Common myeloid progenitor, CD34-positive (primary cell): ENCODE results near the gene MSI2.

ENCODE experiments used
- CTCF ChIA-PET: fragments of 350-600 bp; sonication (Branson Sonifier 250); formaldehyde crosslinking; loops from one replicate; lab custom pipeline; 2021; ENCODE audit warnings: antibody characterized with exemption; lab: Charles Lee
- POLR2A ChIA-PET: fragments of 350-600 bp; sonication (Branson Sonifier 250); formaldehyde crosslinking; loops from one replicate; lab custom pipeline; 2021; ENCODE audit warnings: antibody characterized with exemption; lab: Charles Lee
- DNase-seq, 3 donors: peaks; one replicate each; pipeline versions ENCODE4 v3.0.0 to v3.0.0-alpha.2; 2013
- H3K27ac ChIP-seq, 2 experiments: 1 replicate in 1 of 2; 2 replicates in 1 of 2; pipeline ENCODE4 v1.7.0; 2013; ENCODE audit warnings: inconsistent platforms in 2 of 2, low read length in 2 of 2, mild to moderate bottlenecking in 2 of 2, low read depth in 1 of 2, moderate library complexity in 1 of 2; ENCODE audit not compliant: severe bottlenecking in 2 of 2, insufficient read depth in 1 of 2, poor library complexity in 1 of 2
- H3K27me3 ChIP-seq, 5 experiments: replicated peaks in 2 of 5; 1 replicate in 3 of 5; 2 replicates in 2 of 5; pipeline versions ENCODE4 v1.6.1 to v1.7.0; 2013; ENCODE audit warnings: low read length in 4 of 5, mild to moderate bottlenecking in 2 of 5, moderate library complexity in 2 of 5, inconsistent platforms in 1 of 5; ENCODE audit not compliant: insufficient read depth in 5 of 5, control insufficient read depth in 4 of 5
- H3K36me3 ChIP-seq, 4 experiments: 1 replicate in 2 of 4; 2 replicates in 2 of 4; pipeline versions ENCODE4 v1.6.1 to v1.7.0; 2013; ENCODE audit warnings: low read length in 3 of 4, control low read depth in 1 of 4, mild to moderate bottlenecking in 1 of 4; ENCODE audit not compliant: control insufficient read depth in 4 of 4, insufficient read depth in 4 of 4
- H3K4me1 ChIP-seq, 4 experiments: 1 replicate in 3 of 4; 2 replicates in 1 of 4; pipeline versions ENCODE4 v1.6.1 to v1.7.1; 2013; ENCODE audit warnings: low read length in 3 of 4, mild to moderate bottlenecking in 3 of 4, control low read depth in 1 of 4, inconsistent platforms in 1 of 4, moderate library complexity in 1 of 4; ENCODE audit not compliant: control insufficient read depth in 4 of 4, insufficient read depth in 4 of 4; ENCODE audit errors: control extremely low read depth in 1 of 4
- H3K4me3 ChIP-seq, 7 experiments: 1 replicate in 4 of 7; 2 replicates in 3 of 7; pipeline versions ENCODE4 v1.5.1 to v1.7.0; 2013; ENCODE audit warnings: mild to moderate bottlenecking in 7 of 7, low read length in 6 of 7, moderate library complexity in 6 of 7, inconsistent platforms in 2 of 7, low read depth in 2 of 7, control low read depth in 1 of 7; ENCODE audit not compliant: insufficient read depth in 4 of 7, control insufficient read depth in 1 of 7; ENCODE audit errors: extremely low read depth in 1 of 7
- H3K9me3 ChIP-seq, 5 experiments: 1 replicate in 4 of 5; 2 replicates in 1 of 5; pipeline versions ENCODE4 v1.6.1 to v1.7.1; 2013; ENCODE audit warnings: low read length in 4 of 5, mild to moderate bottlenecking in 2 of 5, inconsistent platforms in 1 of 5, low read depth in 1 of 5, moderate library complexity in 1 of 5; ENCODE audit not compliant: control insufficient read depth in 4 of 5, insufficient read depth in 2 of 5; ENCODE audit errors: control extremely low read depth in 1 of 5
- WGBS: methylation state at CpG from one replicate; pipeline ENCODE4 v1.1.5; 2013; ENCODE audit not compliant: insufficient coverage; 5-methylcytosine and 5-hydroxymethylcytosine counted together

Gene MSI2

GRCh38 chr17:57264776-57265175 is 8.5 kb downstream of the MSI2 start:
- WGBS: 82% methylated on average over 5 of the region's 7 CpGs
- Histone ChIP-seq H3K9me3 (no peaks in the 10 kb centered on the region), H3K27ac (peak overlapping the region; percentile 2 to 36), H3K4me1 (peaks cover 33 to 92% (median 64%) of the 10 kb centered on the region in 4 experiments), H3K36me3 (peaks cover 18 to 94% (median 61%) of the 10 kb centered on the region in 4 experiments), H3K27me3 (no peaks in the 10 kb centered on the region), H3K4me3 (peak overlapping the region in 2 of 7 experiments; percentile 5 to 43)
- POLR2A ChIA-PET: no interaction called here
- CTCF ChIA-PET: interaction anchor here (0.7 kb wide), 1 partner anchor 15 kb away, joined by 3 read pairs; no protein-coding TSS in a partner anchor
- no peak for DNase-seq

GRCh38 chr17:57266902-57267311 is 10.6 kb downstream of the MSI2 start:
- POLR2A ChIA-PET: interaction anchor here (0.7 kb wide), 1 partner anchor 13 kb away, joined by 4 read pairs; no protein-coding TSS in a partner anchor
- CTCF ChIA-PET: interaction anchor here (0.8 to 2.1 kb wide), 4 partner anchors 9 to 23 kb away, joined by 3 to 6 read pairs (median 5); no protein-coding TSS in a partner anchor
- H3K4me3 ChIP-seq: peak overlapping the region in 1 of 7 experiments; percentile 6
- H3K4me1 ChIP-seq: peaks cover 14 to 91% (median 54%) of the 10 kb centered on the region in 4 experiments
- no peaks in the 10 kb centered on the region for H3K9me3 ChIP-seq
- H3K27ac ChIP-seq: no peak overlapping the region
- no peak for DNase-seq
- H3K36me3 ChIP-seq: peaks cover 18 to 94% (median 62%) of the 10 kb centered on the region in 4 experiments
- 82% methylated on average over 12 of the region's 14 CpGs for WGBS
- no peaks in the 10 kb centered on the region for H3K27me3 ChIP-seq

- 80% methylated on average over 1 of the region's 8 CpGs for WGBS
- POLR2A ChIA-PET: no interaction called here
- no peaks in the 10 kb centered on the region for H3K9me3 ChIP-seq
- no peak for DNase-seq
- H3K27ac ChIP-seq: no peak overlapping the region
- peaks cover 4 to 85% (median 43%) of the 10 kb centered on the region in 4 experiments for H3K4me1 ChIP-seq
- H3K36me3 ChIP-seq: peaks cover 21 to 94% (median 58%) of the 10 kb centered on the region in 4 experiments
- CTCF ChIA-PET: interaction anchor here (2.1 to 2.4 kb wide), 2 partner anchors 12 to 24 kb away, joined by 6 to 9 read pairs; no protein-coding TSS in a partner anchor
- no peak overlapping the region for H3K4me3 ChIP-seq
- H3K27me3 ChIP-seq: no peaks in the 10 kb centered on the region
These were observed 11.9 kb downstream of the MSI2 start for GRCh38 chr17:57268181-57268580.

- 97% methylated on average over 3 of the region's 3 CpGs for WGBS
- POLR2A ChIA-PET: no interaction called here
- Histone ChIP-seq H3K36me3 (peaks cover 20 to 93% (median 61%) of the 10 kb centered on the region in 4 experiments), H3K4me1 (peaks cover 0 to 76% (median 36%) of the 10 kb centered on the region in 4 experiments), H3K27me3 (no peaks in the 10 kb centered on the region), H3K27ac (peak overlapping the region in 1 of 2 experiments; percentile 2), H3K9me3 (no peaks in the 10 kb centered on the region), H3K4me3 (no peak overlapping the region)
- CTCF ChIA-PET: interaction anchor here (1.2 to 2.7 kb wide), 5 partner anchors 9 to 25 kb away, joined by 3 to 11 read pairs (median 9); no protein-coding TSS in a partner anchor
- DNase-seq: no peak
These were observed 12.7 kb downstream of the MSI2 start for GRCh38 chr17:57269052-57269451.

GRCh38 chr17:57269598-57270255 is 13.4 kb downstream of the MSI2 start:
- Histone ChIP-seq H3K27me3 (no peaks in the 10 kb centered on the region), H3K36me3 (peaks cover 24 to 93% (median 63%) of the 10 kb centered on the region in 4 experiments), H3K4me3 (no peak overlapping the region), H3K9me3 (no peaks in the 10 kb centered on the region), H3K27ac (peak overlapping the region in 1 of 2 experiments; percentile 52), H3K4me1 (peaks cover 0 to 69% (median 30%) of the 10 kb centered on the region in 4 experiments)
- WGBS: 81% methylated on average over 6 of the region's 8 CpGs
- CTCF ChIA-PET: interaction anchor here (1.2 to 2.7 kb wide), 5 partner anchors 9 to 26 kb away, joined by 3 to 11 read pairs (median 9); no protein-coding TSS in a partner anchor
- POLR2A ChIA-PET: interaction anchor here (1.3 kb wide), 1 partner anchor 12 kb away, joined by 4 read pairs; no protein-coding TSS in a partner anchor
- no peak for DNase-seq

- H3K36me3 ChIP-seq: peaks cover 23 to 93% (median 62%) of the 10 kb centered on the region in 4 experiments
- H3K27ac ChIP-seq: peak overlapping the region in 1 of 2 experiments; percentile 52
- H3K27me3 ChIP-seq: no peaks in the 10 kb centered on the region
- 71% methylated on average over 4 of the region's 7 CpGs for WGBS
- ChIA-PET POLR2A (interaction anchor here (1.3 kb wide), 1 partner anchor 11 kb away, joined by 4 read pairs; no protein-coding TSS in a partner anchor), CTCF (interaction anchor here (1.4 to 2.7 kb wide), 4 partner anchors 8 to 27 kb away, joined by 6 to 11 read pairs (median 9); no protein-coding TSS in a partner anchor)
- H3K9me3 ChIP-seq: no peaks in the 10 kb centered on the region
- H3K4me3 ChIP-seq: no peak overlapping the region
- no peak for DNase-seq
- H3K4me1 ChIP-seq: peaks cover 0 to 62% (median 24%) of the 10 kb centered on the region in 4 experiments
These were observed 14.5 kb downstream of the MSI2 start for GRCh38 chr17:57270801-57271245.
